GM19351 (cell line): Measurements from ENCODE around the gene NKAIN4.

ENCODE experiments used
- ATAC-seq: cut with Tn5 transposase; IDR thresholded peaks from one replicate; pipeline ENCODE4 v1.9.1; 2021; ENCODE audit warnings: mild to moderate bottlenecking, moderate library complexity; ENCODE audit not compliant: unreplicated experiment

The NKAIN4 gene

GRCh38 chr20:63274381-63275228 is 20.3 kb upstream of the NKAIN4 start:
- ATAC-seq, result no peak

GRCh38 chr20:63273635-63274380 is 19.5 kb upstream of the NKAIN4 start:
- ATAC-seq, result no peak

- ATAC-seq, result no peak
These were observed 18.9 kb upstream of the NKAIN4 start for GRCh38 chr20:63273059-63273579.

GRCh38 chr20:63272105-63273058 is 18.1 kb upstream of the NKAIN4 start, which contains the start of gene ARFGAP1:
ARFGAP1 (plus strand) TSS chr20:63272813; CDS start chr20:63275581, 2,768 bp downstream.
- peak; percentile 94 for ATAC-seq

- ATAC-seq, result no peak
These were observed 16.5 kb upstream of the NKAIN4 start for GRCh38 chr20:63270606-63271325.

- no peak for ATAC-seq
These were observed 15.5 kb upstream of the NKAIN4 start for GRCh38 chr20:63269724-63270123.

- ATAC-seq, result no peak
These were observed 14.6 kb upstream of the NKAIN4 start for GRCh38 chr20:63268671-63269439.

- ATAC-seq, result no peak
These were observed 14.0 kb upstream of the NKAIN4 start for GRCh38 chr20:63268256-63268655.

- no peak for ATAC-seq
These were observed 13.4 kb upstream of the NKAIN4 start for GRCh38 chr20:63267691-63268090.

- ATAC-seq, result no peak
These were observed 11.7 kb upstream of the NKAIN4 start for GRCh38 chr20:63265891-63266515.

- no peak for ATAC-seq
These were observed 10.3 kb upstream of the NKAIN4 start for GRCh38 chr20:63264519-63264918.

- ATAC-seq, result no peak
These were observed 9.7 kb upstream of the NKAIN4 start for GRCh38 chr20:63264000-63264399.

GRCh38 chr20:63262836-63263235 is 8.6 kb upstream of the NKAIN4 start:
- ATAC-seq, result no peak

- no peak for ATAC-seq
These were observed 7.7 kb upstream of the NKAIN4 start for GRCh38 chr20:63261795-63262528.

GRCh38 chr20:63261060-63261794 is 7.0 kb upstream of the NKAIN4 start:
- ATAC-seq, result no peak

GRCh38 chr20:63260521-63260920 is 6.3 kb upstream of the NKAIN4 start:
- no peak for ATAC-seq

- ATAC-seq, result no peak
These were observed 5.6 kb upstream of the NKAIN4 start for GRCh38 chr20:63259734-63260460.
